ENCODE data around the gene BOD1L1.
A peak's percentile ranks its signal among the peaks of the same experiment; 100 is the strongest.

BOD1L1 gene

DNA sequence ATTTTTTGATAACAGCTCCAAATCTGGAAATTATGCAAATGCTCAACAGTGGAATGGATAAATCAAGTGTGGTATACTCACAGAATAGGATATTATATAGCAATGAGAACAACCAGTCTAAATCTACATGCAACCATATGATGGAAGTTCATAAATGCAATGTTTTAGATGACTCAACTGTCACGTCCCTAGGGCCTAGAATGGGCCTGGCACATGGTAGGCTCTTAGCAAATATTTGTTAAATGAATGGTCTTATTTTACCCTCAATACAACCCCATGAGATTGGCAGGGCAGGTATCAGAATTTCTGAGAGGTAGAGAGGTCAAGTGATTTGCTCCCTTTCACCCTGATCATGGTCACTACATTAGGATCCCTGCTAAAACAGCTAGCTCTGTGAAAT is 68.6 kb downstream of the BOD1L1 start:
- no peak for DNase-seq (ENCODE audit: low spot score)

DNA sequence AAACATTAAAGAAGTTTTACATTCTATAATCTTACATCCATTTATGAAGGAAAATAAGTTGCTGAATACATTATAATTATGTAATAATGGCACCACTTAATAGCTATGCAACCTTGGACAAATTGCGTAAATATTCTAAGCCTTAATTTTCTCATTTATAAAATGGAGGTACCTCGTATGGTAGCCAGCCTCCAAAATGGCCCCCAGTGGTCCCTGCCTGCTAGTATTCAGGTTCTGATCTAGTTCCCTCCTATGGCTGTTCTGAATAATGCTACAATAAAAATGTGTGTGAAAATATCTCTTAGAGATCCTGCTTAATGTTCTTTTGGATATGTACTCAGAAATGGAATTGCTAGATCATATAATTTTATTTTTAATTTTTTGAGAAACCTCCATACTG is 72.2 kb downstream of the BOD1L1 start:
- no peak for DNase-seq (ENCODE audit: low spot score)

DNA sequence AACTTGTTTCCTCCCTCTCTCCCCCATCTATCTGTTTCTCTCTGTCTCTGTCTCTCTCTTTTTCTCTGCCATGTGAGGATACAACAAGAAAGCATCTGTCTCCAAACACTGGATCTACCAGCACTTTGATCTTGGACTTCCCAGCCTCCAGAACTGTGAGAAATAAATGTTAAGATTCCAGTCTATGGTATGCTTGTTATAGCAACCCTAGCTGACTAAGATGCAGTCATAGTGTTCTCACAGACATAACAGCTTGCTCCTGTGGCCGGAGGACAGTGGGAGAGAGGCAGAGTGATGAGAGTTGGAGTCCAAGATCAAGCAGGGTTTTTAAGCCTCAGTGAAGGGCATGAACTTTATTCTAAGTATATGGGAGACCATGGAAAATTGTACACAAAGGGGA is 74.4 kb downstream of the BOD1L1 start:
- DNase-seq (ENCODE audit: low spot score) = no peak

DNA sequence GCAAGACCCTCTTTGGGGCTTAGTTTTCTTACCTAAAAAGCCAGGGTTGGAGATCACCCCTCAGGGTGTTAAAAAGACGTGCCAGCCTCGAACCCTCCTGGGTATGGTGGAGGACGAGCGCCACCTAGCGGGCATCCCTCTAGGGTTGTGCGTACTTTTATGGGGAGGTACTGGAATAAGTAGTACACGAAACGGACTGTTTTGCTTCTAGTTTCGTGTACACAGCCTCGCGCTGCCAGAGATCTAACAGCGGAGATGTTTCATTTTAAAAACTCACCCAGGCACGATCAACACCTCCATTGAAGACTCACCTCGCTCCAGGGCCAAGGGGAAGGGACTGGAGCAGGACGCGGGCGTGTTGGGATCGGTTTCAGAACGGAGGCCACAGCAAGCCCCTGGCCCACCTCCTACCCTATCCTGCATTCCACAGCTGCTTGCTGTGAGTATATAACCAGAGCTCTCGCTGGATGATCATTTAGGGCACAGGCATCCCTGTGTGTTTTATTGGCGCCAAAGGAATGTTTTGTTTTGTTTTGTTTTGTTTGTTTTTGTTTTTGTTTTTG is 78.5 kb downstream of the BOD1L1 start:
- peak; percentile 88 for DNase-seq (ENCODE audit: low spot score)

DNA sequence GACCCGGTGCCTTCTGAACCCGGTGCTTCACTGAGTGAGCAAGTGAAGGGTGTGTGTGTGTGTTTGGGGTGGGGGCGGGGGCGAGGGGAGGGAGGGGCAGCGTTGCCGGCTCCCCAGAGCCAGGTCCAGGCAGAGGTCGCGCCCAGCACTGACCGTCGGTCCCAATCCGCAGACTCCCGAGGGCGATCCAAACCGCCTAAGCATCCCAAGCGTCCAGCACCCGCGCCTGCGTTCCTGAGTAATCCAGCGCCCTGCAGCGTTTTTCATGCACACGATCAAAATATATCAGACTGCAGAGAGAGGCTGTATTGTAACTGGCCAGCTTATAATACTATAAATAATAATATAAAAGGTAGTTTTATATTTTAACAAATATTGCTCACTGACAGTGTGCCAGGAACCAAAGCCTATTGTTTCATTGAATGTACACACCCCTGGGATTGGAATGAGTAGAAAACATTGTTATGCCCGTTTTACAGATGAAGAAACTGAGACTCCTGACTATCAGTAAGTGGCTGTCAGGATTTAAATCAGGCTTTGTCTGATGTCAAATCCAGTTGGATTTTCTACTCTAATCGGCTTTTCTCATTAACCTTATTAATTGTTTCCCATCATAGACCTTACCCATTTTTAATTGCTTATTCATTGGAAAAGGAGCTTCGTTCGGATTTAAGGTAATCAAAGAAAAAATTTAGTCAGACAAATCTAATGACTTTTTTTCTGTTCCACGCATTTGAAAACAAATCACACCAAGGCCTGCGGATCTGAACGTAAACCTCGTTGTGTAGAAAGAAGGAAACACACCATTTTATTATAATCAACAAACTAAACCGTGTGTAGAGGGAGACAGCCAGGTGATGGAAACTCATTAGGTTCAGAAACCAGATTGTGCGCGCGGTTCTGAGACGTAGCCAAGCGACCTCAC is 79.2 kb downstream of the BOD1L1 start:
- DNase-seq (ENCODE audit: low spot score) = no peak

DNA sequence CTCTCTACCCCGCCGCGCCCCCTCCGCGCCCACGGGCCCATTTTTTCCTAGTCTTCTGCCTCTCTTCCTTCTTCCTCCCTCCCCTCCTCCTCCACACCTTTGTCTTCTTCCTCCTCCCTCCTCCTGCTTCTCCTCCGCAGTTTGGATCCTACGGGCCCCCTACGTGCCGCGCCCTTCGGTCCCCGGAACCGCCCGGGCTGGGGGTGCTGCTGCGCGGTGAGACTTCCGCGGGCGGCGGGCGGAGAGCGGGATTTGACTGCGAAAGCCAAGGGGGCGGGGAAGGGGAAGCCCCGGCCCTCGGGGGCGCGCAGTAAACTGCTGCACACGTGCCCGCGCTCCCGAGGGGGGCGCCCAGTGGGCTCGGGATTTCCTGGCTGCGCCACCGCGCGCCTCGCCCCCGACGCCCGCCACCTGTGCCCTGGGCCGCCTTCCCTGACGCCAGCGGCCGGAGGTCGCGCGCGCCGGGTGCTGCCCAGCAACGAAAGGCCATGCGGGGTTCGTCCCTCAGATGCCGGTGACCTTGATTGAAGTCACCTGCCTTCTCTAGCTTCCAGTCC is 80.0 kb downstream of the BOD1L1 start:
- peak; percentile 67 for DNase-seq (ENCODE audit: low spot score)

DNA sequence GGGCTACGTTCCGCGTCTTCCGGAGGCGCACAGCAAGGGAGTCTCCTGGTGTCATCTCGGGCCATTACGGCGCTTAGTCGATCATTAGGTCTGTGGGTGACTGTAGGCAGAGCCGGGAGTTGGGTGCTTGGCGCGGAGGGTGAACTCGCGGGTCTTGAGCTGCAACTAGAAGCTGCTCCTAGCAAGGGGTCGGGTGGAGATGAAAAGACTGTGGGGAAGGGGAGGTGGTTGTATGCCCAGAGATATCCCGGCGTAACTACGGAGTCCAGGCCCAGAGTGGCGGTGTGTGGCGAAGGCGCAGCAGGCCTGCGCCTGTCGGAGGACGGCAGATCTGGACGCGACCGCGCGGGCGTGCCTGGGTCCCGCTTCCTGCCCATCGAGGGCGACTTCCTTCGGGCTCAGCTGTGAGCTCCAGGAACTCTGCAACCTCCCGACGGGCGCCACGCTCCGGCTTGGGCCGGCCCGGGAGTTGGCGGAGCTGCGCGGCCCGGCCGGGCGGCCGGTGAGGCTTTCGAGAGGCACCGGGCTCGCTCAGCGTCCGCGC is 80.5 kb downstream of the BOD1L1 start:
- no peak for DNase-seq (ENCODE audit: low spot score)

DNA sequence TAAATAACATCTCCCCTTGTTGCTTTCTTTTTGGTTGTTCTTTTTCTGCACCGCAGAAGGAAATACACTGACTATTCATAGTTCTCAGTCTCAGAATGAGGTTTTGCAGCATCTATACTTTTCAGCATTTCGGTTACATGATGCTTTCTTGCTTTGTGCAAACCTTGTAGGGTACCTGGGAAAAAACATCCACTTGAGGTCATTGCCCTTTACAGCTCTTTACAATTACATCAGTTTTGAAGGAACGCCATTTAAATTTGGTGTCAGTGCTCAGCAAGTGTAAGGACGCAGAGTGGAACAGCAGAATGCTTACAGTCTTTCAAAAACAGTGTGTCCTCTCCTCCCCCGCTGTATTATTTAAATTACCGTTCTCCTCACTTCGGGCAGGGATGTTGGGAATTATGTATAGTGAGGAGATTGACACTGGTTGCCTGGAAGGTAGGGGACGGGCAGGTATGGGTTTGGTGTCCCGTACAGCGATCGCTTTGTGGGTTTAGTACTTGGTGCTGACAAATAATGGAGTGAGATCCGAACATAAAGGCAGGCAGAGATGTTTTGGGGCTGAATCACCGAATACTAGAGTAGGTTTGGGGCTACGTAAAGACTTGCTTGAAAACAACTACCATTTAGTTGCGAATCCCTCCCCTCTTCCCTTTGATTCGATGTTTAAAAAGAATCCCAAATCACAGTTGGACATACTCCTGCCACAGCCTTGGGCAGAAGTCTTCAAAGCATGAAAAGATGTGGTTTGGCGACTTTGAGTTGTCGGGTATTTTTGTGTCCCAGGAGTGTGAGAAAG is 81.2 kb downstream of the BOD1L1 start:
- no peak for DNase-seq (ENCODE audit: low spot score)

DNA sequence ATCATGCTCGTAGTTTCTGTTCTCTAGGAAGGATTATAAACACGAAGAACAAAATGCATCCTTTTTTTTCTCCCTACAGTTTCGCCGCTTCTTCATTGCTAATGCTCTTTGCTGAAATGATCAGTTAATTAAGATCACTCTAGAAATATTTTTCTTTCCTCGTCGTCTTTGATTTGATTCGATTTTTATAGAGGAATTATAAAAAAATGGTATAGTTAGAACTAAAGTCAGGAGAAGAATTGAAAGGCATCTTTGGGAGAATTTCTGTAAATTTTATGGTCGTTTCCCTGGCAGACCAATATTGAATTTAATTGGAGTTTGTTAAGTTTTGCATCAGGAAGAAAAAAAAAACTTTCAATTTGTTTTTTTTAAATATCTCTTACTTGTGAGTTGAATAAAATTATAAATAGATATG is 82.1 kb downstream of the BOD1L1 start:
- DNase-seq (ENCODE audit: low spot score) = no peak

DNA sequence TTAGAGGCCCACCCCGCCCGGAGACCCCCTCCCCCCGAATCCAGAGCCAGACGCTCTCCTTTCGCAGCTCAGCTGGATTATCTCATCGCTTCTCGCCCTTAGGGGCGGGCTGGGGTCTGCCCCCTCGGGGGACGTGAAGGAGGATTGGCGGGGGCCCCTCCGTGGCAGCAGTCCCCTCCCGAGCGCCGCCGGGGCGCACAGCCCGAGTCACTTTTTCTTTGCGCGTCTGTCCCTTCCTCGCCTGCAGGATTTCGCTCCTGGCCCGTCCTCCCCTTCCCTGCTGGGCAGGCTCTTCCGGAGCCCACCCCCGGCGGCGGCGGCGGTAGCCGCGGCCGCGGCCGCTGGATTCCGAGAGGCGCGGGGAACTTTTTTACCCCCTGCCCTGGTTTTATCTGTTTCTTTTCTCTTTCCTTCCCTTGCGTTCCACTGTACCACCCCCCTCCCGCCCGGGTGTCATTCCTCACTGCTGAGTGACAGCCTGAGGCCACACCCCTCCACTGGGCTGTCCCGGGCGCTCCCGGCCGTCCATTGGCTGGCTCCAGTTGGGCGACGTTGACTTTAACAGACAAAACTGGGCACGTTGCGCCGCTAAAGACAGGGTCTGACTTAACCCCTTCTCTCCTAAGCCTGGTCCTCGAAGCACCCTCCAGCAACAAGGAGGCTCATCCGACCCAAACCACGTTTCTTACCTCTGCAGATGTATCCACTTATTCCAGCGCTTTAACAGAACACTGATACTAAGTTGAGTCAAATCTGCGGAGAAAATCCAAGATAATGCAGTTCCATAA is 82.7 kb downstream of the BOD1L1 start:
- peak; percentile 64 for DNase-seq (ENCODE audit: low spot score)

DNA sequence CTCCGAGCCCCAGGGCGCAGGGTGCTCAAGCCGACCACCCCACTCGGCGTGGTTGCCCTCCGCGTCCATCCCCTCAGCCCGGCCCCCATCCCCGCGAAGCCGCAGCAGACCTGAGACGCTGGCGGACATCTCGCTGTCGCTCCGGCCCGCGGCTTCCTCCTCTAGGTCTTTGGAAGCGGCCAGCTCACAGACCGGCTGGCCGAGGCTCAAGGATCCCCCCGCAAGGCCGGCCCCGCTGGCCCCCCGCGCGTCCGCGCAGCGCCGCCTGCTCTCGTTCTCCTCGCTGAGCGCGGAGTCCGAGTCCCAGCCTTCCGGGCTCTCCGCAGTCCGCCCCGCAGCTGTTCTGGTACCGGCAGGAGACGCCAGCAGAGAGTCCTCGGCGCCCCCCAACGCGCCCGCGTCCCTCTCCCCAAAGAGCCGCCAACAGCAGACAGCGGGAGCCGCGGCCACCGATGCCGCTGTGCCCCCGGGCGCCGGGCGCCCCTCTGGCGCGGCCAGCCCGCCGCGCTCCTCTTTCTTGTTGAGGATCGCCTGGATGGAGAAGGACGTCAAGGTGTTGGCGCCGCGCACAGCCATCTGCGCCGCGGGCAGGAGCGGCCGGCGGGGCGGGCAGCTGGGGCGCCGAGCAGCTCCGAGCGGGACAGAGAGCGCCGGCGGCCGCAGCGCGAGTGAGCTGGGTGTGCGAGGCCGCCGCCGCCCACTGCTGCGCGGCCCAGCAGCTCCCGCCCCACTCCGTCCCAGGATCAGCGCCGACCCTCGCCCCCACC is 83.5 kb downstream of the BOD1L1 start, which contains the start of gene NKX3-2:
NKX3-2 (minus strand) TSS at position 670 of the 767 bp plus-strand sequence; CDS start at position 576, 94 bp downstream.
- no peak for DNase-seq (ENCODE audit: low spot score)

DNA sequence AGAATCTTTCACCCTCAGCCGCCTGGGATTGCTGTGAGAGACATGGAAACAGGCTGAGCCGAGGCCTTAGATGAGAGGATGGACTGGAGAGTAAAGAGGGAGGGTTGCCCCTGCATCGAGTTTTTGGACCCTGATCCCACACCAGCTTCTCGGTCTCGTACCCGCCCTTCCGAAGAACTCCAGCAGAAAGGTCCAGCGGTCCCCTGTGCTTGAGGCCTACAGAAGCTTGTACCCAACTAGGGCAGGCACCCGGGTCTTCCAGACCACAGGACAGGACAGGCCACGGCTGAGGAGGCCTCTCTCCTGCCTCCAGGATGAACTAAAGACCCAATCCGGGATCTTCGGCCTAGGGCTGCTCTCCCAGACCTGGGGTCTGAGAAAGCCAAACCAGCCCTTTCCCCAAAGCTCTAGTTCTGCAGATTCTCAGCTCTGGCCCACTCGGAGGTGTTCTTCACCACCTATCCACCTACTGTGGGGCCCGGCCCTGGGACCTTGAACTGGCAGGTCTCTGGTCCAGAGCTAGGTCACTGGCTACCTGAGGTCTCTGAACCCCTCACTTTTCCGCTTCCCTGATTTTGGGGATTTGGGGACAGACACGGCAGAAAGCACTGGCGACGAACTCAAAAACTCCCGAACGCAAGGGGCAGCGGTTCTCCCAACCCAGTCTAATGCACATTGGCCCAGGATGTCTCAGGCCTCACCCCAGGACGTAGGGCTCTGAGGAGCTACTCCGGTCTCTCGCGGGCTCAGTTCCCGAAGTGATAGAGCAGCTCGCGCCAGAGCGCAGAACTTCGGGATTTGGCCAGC is 84.3 kb downstream of the BOD1L1 start:
- no peak for DNase-seq (ENCODE audit: low spot score)

DNA sequence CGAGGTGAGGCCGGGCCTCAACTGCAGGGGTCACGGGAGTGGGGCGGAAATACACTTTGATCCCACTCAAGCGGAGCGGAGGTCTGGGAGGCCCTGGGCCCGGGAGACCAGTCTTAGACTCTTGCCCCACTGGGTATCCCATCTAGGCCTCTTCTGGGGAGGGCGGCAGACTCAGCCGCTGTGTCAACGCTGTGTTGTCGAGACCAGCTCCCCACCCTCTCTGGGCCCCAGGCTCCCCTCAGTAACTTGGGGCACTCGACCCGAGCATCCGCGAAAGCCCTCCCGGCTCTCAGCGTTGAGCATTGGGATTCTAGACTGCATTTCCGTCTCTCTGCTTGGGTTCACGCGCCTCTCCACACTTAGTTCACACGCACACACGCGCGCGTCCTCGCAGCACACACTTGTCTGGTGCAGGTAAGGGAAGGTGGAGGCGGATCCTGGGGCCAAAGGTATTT is 84.9 kb downstream of the BOD1L1 start:
- no peak for DNase-seq (ENCODE audit: low spot score)

DNA sequence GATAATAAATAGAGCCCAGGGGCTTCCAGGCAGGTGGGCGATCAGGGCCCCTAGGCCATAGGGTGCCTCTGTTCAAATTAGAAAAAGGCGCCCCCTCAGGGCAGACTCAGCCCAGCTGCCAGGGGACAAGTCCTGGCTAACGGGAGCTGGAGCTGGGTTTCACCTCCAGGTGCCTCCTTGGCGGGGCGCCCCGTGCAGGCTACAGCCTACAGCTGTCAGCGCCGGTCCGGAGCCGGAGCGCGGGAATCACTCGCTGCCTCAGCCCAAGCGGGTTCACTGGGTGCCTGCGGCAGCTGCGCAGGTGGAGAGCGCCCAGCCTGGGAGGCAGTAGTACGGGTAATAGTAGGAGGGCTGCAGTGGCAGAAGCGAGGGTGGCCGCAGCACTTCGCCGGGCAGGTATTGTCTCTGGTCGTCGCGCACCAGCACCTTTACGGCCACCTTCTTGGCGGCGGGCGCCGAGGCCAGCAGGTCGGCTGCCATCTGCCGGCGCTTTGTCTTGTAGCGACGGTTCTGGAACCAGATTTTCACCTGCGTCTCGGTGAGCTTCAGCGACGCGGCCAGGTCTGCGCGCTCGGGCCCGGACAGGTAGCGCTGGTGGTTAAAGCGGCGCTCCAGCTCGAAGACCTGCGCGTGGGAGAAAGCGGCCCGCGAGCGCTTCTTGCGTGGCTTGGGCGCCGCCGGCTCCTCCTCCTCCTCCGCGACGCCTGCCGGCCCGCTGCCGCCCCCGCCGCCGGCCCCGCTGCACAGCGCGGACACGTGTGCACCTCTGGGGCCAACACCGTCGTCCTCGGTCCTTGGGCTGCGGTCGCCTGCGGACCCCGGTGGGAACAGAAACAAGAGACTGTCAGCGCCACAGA is 85.6 kb downstream of the BOD1L1 start:
- DNase-seq (ENCODE audit: low spot score) = no peak

DNA sequence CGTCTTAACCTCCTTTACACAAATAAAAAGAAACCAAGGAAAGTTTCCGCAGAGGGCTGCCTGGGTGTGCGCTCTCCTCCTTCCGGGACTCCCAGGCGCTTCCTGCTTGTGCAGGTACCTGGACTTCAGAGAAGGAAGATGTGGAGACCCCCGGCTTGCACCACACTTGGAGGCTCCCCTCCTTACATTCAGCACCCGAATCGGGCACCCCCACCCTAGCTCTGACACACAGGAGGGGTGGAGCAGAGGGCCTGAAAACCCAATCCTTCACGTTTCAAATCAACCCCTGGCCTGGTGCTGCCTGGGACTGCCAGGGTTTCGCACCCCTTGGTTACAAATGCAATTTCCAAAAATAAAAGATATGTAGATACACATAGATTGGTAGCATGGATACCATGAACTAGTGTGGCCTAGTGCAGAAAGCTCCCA is 86.3 kb downstream of the BOD1L1 start:
- no peak for DNase-seq (ENCODE audit: low spot score)

DNA sequence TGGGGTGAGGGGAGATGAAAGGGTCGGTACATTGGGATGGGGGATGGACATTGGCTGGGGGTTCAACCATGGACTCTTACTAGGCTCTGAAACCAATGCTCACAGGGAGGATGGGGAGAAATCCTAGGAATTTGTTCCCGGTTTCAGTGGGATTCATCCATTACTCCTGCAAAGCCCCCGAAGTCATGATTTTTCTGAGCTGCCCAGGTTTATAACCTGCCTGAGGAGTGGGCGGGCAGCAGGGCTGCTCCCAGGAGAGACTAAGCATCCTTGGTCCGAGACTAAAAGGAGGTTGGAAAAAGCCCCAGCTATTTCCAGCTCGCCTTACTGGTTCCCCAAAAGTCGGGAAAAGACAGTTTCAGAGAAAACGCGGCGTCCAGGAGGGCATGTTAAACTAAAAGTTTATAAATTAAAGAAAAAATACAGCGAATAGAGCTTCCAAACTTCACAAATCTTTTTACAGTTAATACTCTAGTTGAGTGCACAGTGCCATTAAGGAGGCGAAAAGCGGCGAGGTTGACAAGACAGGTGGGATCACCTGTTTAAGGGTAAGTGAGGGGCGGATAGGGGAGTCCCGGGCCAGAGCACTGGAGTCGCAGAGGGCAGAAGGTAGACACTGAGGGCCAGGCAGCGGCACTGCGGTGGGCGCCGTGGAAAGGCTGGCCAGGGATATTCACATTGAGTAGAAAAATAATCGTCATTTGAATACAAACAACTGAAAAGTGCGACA is 86.9 kb downstream of the BOD1L1 start:
- DNase-seq (ENCODE audit: low spot score) = no peak

DNA sequence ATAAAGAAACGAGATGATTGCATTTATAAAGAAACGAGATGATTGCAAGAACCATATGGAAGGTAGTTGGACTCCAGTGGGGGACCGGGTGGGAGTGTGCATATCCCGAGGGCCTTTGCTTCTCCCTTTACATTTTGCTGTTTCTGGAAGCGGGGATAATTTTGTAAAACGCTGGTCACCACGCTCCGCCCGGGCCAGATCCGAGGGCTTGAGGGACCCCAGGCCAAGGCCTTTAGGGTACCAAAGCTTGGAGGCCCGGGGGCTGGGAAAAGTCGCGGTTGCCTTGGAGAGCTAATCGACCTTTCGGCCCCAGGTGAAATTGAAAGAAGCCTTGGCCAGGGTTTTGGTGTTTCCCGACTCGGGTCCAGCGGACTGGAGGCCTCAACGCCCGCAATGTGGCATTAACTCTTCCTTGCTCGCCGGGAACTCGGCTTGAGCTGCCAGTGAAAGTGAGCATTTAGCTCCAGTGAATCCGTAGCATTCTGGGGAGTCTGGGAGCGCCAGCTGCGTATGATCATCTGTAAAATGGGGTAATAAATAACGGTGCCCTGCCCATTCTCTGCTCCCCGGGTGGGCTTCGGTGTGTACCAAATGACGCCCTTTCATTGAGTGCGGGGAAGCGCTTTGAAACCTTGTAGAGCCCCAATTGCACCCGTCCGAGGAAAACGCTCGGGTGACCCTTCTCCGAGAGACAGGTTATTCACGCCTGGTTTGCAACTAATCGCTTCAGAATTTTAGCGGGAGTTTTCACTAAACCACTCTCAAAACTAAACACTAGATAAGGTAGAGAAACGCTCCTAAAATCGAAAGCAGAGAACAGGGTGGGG is 87.7 kb downstream of the BOD1L1 start:
- peak; percentile 3 for DNase-seq (ENCODE audit: low spot score)
